C4-2B (cell line): ENCODE data around the gene THAP3.
"Not testable (repeated sequence)": the region's sequence is repeated elsewhere in the genome, so short reads cannot be mapped to it uniquely, and the experiment has no call there.

Source experiments
- H3K27ac ChIP-seq: fragments of 450-650 bp; 2 replicates; pipeline ENCODE4 v1.5.1; 2017
- ZFX ChIP-seq: fragments of 450-650 bp; IDR thresholded peaks from 2 replicates; pipeline ENCODE4 v1.6.1; 2017
- TF ChIP-seq, protein P1 (sequence below): fragments of 450-650 bp; conservative IDR thresholded peaks from 2 replicates; pipeline ENCODE4 v1.5.1; 2017; ENCODE audit warnings: mild to moderate bottlenecking

THAP3 gene

GRCh38 chr1:6635161-6635909 lies 10.7 kb downstream of the THAP3 start:
- TF ChIP-seq, protein P1, sequence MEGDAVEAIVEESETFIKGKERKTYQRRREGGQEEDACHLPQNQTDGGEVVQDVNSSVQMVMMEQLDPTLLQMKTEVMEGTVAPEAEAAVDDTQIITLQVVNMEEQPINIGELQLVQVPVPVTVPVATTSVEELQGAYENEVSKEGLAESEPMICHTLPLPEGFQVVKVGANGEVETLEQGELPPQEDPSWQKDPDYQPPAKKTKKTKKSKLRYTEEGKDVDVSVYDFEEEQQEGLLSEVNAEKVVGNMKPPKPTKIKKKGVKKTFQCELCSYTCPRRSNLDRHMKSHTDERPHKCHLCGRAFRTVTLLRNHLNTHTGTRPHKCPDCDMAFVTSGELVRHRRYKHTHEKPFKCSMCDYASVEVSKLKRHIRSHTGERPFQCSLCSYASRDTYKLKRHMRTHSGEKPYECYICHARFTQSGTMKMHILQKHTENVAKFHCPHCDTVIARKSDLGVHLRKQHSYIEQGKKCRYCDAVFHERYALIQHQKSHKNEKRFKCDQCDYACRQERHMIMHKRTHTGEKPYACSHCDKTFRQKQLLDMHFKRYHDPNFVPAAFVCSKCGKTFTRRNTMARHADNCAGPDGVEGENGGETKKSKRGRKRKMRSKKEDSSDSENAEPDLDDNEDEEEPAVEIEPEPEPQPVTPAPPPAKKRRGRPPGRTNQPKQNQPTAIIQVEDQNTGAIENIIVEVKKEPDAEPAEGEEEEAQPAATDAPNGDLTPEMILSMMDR, result no peak
- no peak for TF ChIP-seq ZFX

DNA sequence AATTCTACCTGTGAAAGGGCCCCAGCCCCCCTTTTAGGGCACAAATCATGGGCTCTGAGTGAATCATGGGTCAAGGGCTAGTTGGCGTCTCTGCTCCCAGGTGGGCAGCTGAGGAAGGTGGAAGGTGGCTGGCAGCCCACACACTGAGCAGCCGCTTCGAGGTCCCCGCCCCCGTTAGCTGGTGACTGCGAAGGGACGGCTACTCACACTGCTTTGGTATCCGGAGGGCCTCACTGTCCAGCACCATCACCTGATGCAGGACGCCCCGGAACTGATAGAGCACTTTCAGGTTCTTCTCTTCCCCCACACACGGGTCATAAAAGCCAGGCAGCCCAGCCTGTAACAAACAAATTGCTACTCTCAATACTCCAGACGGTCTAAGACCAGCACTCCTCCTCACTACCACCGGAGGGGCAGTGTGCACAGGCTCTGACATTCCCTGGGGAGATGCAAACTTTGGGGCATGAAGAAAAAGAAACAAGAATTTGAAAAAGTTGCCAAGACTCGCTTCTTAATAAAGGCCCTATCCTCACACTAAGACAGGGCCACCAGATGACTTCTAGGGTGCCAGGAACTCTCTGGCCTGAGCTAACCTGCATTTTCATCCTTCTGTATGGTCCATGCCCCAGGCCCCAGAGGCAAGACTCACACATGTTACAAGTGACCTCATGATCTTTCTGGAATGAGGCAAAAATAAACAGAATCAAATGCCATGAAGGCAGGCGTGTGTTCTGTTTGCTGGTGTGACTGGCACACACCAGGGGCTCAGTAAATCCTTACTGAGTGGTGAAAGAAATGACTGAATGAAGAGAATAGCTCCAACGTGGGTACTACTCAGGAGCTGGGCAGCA lies 11.5 kb downstream of the THAP3 start:
- TF ChIP-seq, protein P1, result no peak
- TF ChIP-seq ZFX, result no peak
- no peak overlapping the region for H3K27ac ChIP-seq

More at GRCh38 chr1:6635161-6635909, 10.7 kb downstream of the THAP3 start:
- H3K27ac ChIP-seq, result no peak overlapping the region

- H3K27ac ChIP-seq, result not testable (repeated sequence)
Measured at GRCh38 chr1:6636778-6637177, 12.1 kb downstream of the THAP3 start.

- H3K27ac ChIP-seq, result no peak overlapping the region
- TF ChIP-seq, protein P1, result no peak
- no peak for TF ChIP-seq ZFX
Measured at GRCh38 chr1:6637770-6638169, 13.1 kb downstream of the THAP3 start.

DNA sequence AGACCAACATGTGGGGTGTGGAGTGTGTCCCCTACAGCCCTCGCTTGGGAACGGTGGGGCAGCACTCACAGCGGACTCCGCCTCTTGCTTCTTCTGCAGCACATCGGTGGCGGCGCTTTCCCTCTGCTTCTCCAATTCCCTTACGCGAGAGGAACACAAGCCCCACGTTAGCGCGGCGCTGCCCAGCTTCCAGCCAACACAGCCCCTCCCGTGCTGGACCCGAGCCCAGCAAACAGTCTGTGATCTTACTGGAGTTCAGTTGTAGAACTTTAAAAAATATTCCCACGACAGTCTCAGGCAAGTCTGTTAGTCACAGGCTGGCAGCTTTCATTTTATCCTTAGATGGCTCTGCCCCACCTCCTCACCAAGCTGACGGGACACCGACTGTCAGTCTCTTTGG lies 13.6 kb downstream of the THAP3 start:
- no peak overlapping the region for H3K27ac ChIP-seq
- TF ChIP-seq, protein P1, result no peak
- TF ChIP-seq ZFX, result no peak

DNA sequence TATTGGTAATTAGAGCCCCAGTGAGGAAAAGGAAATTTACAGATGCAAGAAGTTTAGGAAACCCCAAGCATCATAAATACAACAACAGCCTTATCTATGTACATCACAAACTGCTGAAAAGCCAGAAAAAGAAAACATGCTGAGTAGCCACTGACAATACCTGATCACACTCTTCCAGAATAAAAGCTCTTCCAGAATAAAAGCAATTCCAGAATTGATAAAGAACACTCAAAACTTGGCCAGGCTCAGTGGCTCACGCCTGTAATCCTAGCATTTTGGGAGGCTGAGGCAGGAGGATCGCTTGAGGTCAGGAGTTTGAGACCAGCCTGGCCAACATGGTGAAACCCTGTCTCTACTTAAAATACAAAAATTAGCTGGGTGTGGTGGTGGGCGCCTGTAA lies 16.2 kb downstream of the THAP3 start:
- H3K27ac ChIP-seq, result not testable (repeated sequence)

DNA sequence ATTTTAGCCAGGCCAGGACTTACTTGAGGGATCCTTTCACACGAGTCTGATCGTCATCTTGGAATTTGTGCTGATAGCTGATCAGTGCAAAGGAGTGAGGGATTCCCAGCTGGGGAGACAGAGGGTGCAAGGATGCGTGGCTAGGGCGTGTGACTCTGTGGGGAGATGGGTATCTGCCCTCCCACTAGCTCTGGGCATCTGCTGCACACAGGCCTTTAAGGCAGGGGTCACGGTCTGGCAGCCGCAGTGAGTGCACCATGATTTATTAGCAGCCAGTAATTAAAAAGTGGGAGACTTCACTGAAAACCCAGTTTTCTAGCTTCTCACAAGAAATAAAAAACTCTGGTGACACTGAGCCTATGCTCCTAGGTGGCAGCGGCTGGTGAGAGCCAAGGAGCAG lies 20.4 kb downstream of the THAP3 start:
- H3K27ac ChIP-seq, result no peak overlapping the region
- TF ChIP-seq ZFX, result no peak
- TF ChIP-seq, protein P1, result no peak

GRCh38 chr1:6646499-6647148 lies 22.0 kb downstream of the THAP3 start:
- H3K27ac ChIP-seq, result no peak overlapping the region

More at GRCh38 chr1:6646499-6647148, 22.0 kb downstream of the THAP3 start:
- no peak for TF ChIP-seq ZFX
- TF ChIP-seq, protein P1, result peak; percentile 73
